GM23338 (cell line): Measurements from ENCODE around the gene ST6GALNAC3.

Source experiments
- CTCF ChIP-seq, 2 experiments: fragments of 200-600 bp in 1 of 2; sonication (generic) in 1 of 2; conservative IDR thresholded peaks; 2 replicates each; pipeline versions ENCODE4 v1.5.1 to v1.6.1; 2016 to 2017; ENCODE audit warnings: antibody characterized with exemption in 2 of 2, low read depth in 2 of 2, mild to moderate bottlenecking in 2 of 2, moderate library complexity in 1 of 2
- POLR2AphosphoS5 ChIP-seq: IDR thresholded peaks from 2 replicates; pipeline ENCODE4 v1.6.1; 2016; ENCODE audit warnings: antibody characterized with exemption, low read depth
- ZNF462 ChIP-seq: fragments of 250-450 bp; sonication (Bioruptor Pico); IDR thresholded peaks from 2 replicates; pipeline ENCODE4 v1.5.0; 2020; ENCODE audit warnings: mild to moderate bottlenecking, moderate library complexity

- TF ChIP-seq CTCF (conservative IDR thresholded peaks at IDR 0.05; ENCODE audit: low read depth in 2 of 2) (no peak), ZNF462 (CRISPR knock-in tag) (no peak), POLR2AphosphoS5 (no peak)
Observed at GRCh38 chr1:76379506-76379905, 305.0 kb downstream of the ST6GALNAC3 start.
